Tongue (tissue), 2 donors: ENCODE results near the gene MSANTD2. TPM values are rescaled to one million over a fixed set of nuclear protein-coding genes. Genes with fewer than 3 reads are reported as not detected.

ENCODE experiments used
- DNase-seq: peaks from one replicate; pipeline ENCODE4 v3.0.0-alpha.2; 2015
- total RNA-seq: library from RNA; depleted of rRNA; stranded (reverse); fragments of >200 nt; gene quantifications from one replicate; pipeline ENCODE4 v1.2.3, GENCODE V29; 2014

Gene MSANTD2
- total RNA-seq, 1 donor from 2014 or later = 21.7 TPM

- no peak for DNase-seq
Observed at GRCh38 chr11:124817036-124817435, 16.8 kb upstream of the MSANTD2 start.

- no peak for DNase-seq
Observed at GRCh38 chr11:124814739-124815138, 14.5 kb upstream of the MSANTD2 start.

- DNase-seq = no peak
Observed at GRCh38 chr11:124812876-124813275, 12.7 kb upstream of the MSANTD2 start.

GRCh38 chr11:124811399-124812125 lies 11.4 kb upstream of the MSANTD2 start:
- no peak for DNase-seq

GRCh38 chr11:124807660-124808270 lies 7.6 kb upstream of the MSANTD2 start:
- DNase-seq = no peak

- DNase-seq = no peak
Observed at GRCh38 chr11:124807201-124807600, 7.0 kb upstream of the MSANTD2 start.

GRCh38 chr11:124804884-124805283 lies 4.7 kb upstream of the MSANTD2 start:
- DNase-seq = no peak

- DNase-seq = no peak
Observed at GRCh38 chr11:124801636-124802312, 1.6 kb upstream of the MSANTD2 start.

- peak; percentile 47 for DNase-seq
Observed at GRCh38 chr11:124801014-124801413, 808 bp upstream of the MSANTD2 start.

- DNase-seq = peak; percentile 49
Observed at GRCh38 chr11:124799348-124800225, 619 bp downstream of the MSANTD2 start.

GRCh38 chr11:124798991-124799347 lies 1.2 kb downstream of the MSANTD2 start:
- DNase-seq = peak; percentile 37

GRCh38 chr11:124796312-124796711 lies 3.9 kb downstream of the MSANTD2 start:
- DNase-seq = no peak

GRCh38 chr11:124793466-124794278 lies 6.5 kb downstream of the MSANTD2 start:
- DNase-seq = peak; percentile 54

GRCh38 chr11:124791626-124792341 lies 8.4 kb downstream of the MSANTD2 start:
- DNase-seq = no peak

- DNase-seq = no peak
Observed at GRCh38 chr11:124788521-124788920, 11.7 kb downstream of the MSANTD2 start.

GRCh38 chr11:124784051-124784450 lies 16.2 kb downstream of the MSANTD2 start:
- DNase-seq = no peak

- DNase-seq = no peak
Observed at GRCh38 chr11:124783002-124783401, 17.2 kb downstream of the MSANTD2 start.

- DNase-seq = no peak
Observed at GRCh38 chr11:124779568-124779967, 20.6 kb downstream of the MSANTD2 start.

GRCh38 chr11:124778281-124778680 lies 21.9 kb downstream of the MSANTD2 start:
- DNase-seq = no peak

- no peak for DNase-seq
Observed at GRCh38 chr11:124776865-124777645, 23.2 kb downstream of the MSANTD2 start.
